B cell (primary cell): ENCODE measurements around the gene RPL13. TPM values are rescaled to one million over a fixed set of nuclear protein-coding genes. Genes with fewer than 3 reads are reported as not detected.

Source experiments
- ATAC-seq: fragments of 200-7000 bp; cut with Tn5 transposase; one replicate; pipeline ENCODE4 v1.10.0; 2021; ENCODE audit warnings: low read depth, mild to moderate bottlenecking, moderate number of reproducible peaks, moderate library complexity
- CTCF ChIA-PET: fragments of 350-600 bp; sonication (Branson Sonifier 250); formaldehyde crosslinking; loops from one replicate; lab custom pipeline; 2021; ENCODE audit warnings: antibody characterized with exemption, inconsistent platforms; lab: Charles Lee
- POLR2A ChIA-PET: fragments of 350-600 bp; sonication (Branson Sonifier 250); formaldehyde crosslinking; loops from one replicate; lab custom pipeline; 2021; ENCODE audit warnings: antibody characterized with exemption; lab: Charles Lee
- DNase-seq: peaks from one replicate; pipeline ENCODE4 v3.0.0; 2013
- H2AFZ ChIP-seq: 2 replicates; pipeline ENCODE4 v1.6.1; 2012; ENCODE audit warnings: mild to moderate bottlenecking, low read depth, low read length; ENCODE audit not compliant: insufficient read depth, poor library complexity, severe bottlenecking
- H3K27ac ChIP-seq, 2 donors: 1 replicate in 1 of 2; 2 replicates in 1 of 2; pipeline ENCODE4 v1.5.1; 2012 to 2013; ENCODE audit warnings: low read length in 2 of 2, mild to moderate bottlenecking in 2 of 2, moderate library complexity in 1 of 2
- H3K27me3 ChIP-seq, 4 experiments: fragments of 200-600 bp in 1 of 4; sonication (generic) in 1 of 4; replicated peaks in 1 of 4; 1 replicate in 2 of 4; 2 replicates in 2 of 4; pipeline versions ENCODE4 v1.6.1 to v1.7.0; 2013 to 2016; ENCODE audit warnings: low read length in 3 of 4, mild to moderate bottlenecking in 2 of 4, mixed read lengths in 1 of 4, moderate library complexity in 1 of 4; ENCODE audit not compliant: insufficient read depth in 4 of 4, control insufficient read depth in 3 of 4; ENCODE audit errors: control extremely low read depth in 1 of 4
- H3K36me3 ChIP-seq, 2 experiments: replicated peaks in 1 of 2; 1 replicate in 1 of 2; 2 replicates in 1 of 2; pipeline versions ENCODE4 v1.6.1 to v1.7.1; 2013; ENCODE audit warnings: low read length in 1 of 2; ENCODE audit not compliant: insufficient read depth in 2 of 2, control insufficient read depth in 1 of 2; ENCODE audit errors: control extremely low read depth in 1 of 2, extremely low read depth in 1 of 2
- H3K4me1 ChIP-seq, 2 donors: fragments of 200-600 bp in 1 of 2; sonication (generic) in 1 of 2; 1 replicate in 1 of 2; 2 replicates in 1 of 2; pipeline versions ENCODE4 v1.5.1 to v1.6.1; 2013 to 2017; ENCODE audit warnings: low read length in 2 of 2; ENCODE audit not compliant: control insufficient read depth in 2 of 2, insufficient read depth in 2 of 2
- H3K4me2 ChIP-seq: replicated peaks from 2 replicates; pipeline ENCODE3; 2012; ENCODE audit warnings: mild to moderate bottlenecking, low read depth, low read length; ENCODE audit not compliant: poor library complexity, severe bottlenecking
- H3K4me3 ChIP-seq, 5 experiments: fragments of 200-600 bp in 1 of 5; sonication (generic) in 1 of 5; 1 replicate in 3 of 5; 2 replicates in 2 of 5; pipeline versions ENCODE4 v1.5.1 to v1.7.0; 2011 to 2016; ENCODE audit warnings: low read length in 4 of 5, mild to moderate bottlenecking in 4 of 5, low read depth in 2 of 5, control low read depth in 1 of 5, moderate library complexity in 1 of 5; ENCODE audit not compliant: insufficient read depth in 1 of 5; ENCODE audit errors: control extremely low read depth in 1 of 5, extremely low read depth in 1 of 5
- H3K79me2 ChIP-seq: fragments of 200-600 bp; sonication (generic); one replicate; pipeline ENCODE4 v1.6.0; 2016; ENCODE audit warnings: low read length; ENCODE audit not compliant: control insufficient read depth, insufficient read depth
- H3K9ac ChIP-seq: fragments of 200-600 bp; sonication (generic); 2 replicates; pipeline ENCODE4 v1.6.1; 2017; ENCODE audit warnings: mild to moderate bottlenecking, low read length, moderate library complexity
- H3K9me3 ChIP-seq, 3 donors: one replicate each; pipeline versions ENCODE4 v1.6.1 to v1.7.1; 2013; ENCODE audit warnings: low read length in 2 of 3; ENCODE audit not compliant: control insufficient read depth in 2 of 3, insufficient read depth in 1 of 3; ENCODE audit errors: control extremely low read depth in 1 of 3
- H4K20me1 ChIP-seq: 2 replicates; pipeline ENCODE4 v1.6.0; 2012; ENCODE audit warnings: mild to moderate bottlenecking, low read length; ENCODE audit not compliant: insufficient read depth, control insufficient read depth, poor library complexity, severe bottlenecking
- H3K27ac Mint-ChIP-seq: one replicate; pipeline ENCODE4 v1.8.0; 2021; ENCODE audit warnings: mixed read lengths
- H3K27me3 Mint-ChIP-seq: one replicate; pipeline ENCODE4 v1.8.0; 2021; ENCODE audit warnings: mixed read lengths
- H3K4me1 Mint-ChIP-seq: one replicate; pipeline ENCODE4 v1.8.0; 2021; ENCODE audit warnings: mixed read lengths
- H3K4me3 Mint-ChIP-seq: one replicate; pipeline ENCODE4 v1.8.0; 2021; ENCODE audit warnings: mixed read lengths
- H3K9me3 Mint-ChIP-seq: one replicate; pipeline ENCODE4 v1.8.0; 2022; ENCODE audit warnings: mixed read lengths; ENCODE audit not compliant: insufficient read depth
- EZH2 ChIP-seq: IDR thresholded peaks from 2 replicates; pipeline ENCODE4 v1.6.1; 2012; ENCODE audit warnings: borderline replicate concordance, low read depth, mild to moderate bottlenecking, moderate library complexity, low read length; ENCODE audit not compliant: insufficient read depth, poor library complexity, severe bottlenecking
- WGBS: methylation state at CpG from one replicate; pipeline ENCODE4 v1.1.5; 2013; ENCODE audit warnings: missing lambda C conversion rate; ENCODE audit not compliant: insufficient coverage; 5-methylcytosine and 5-hydroxymethylcytosine counted together
- intact Hi-C: fragments of 100-400 bp; cut with micrococcal nuclease; formaldehyde crosslinking; loops from one replicate; pipeline ENCODE4 v1.10.0; 2022
- polyA plus RNA-seq: library from polyadenylated mRNA; depleted of rRNA; stranded (reverse); fragments of >200 nt; gene quantifications from 2 replicates; pipeline ENCODE4 v1.2.3, GENCODE V29; 2012
- total RNA-seq, 2 donors: library from RNA; stranded (reverse); fragments of 120-200 nt in 1 of 2; gene quantifications; 1 replicate in 1 of 2; 2 replicates in 1 of 2; pipeline versions ENCODE4 v1.2.3 to v1.2.4, GENCODE V29; 2013 to 2022
- TF ChIP-seq, protein P1 (sequence below): fragments of 200-600 bp; IDR thresholded peaks from one replicate; pipeline ENCODE4 v1.8.0; 2022; ENCODE audit warnings: antibody characterized with exemption, mild to moderate bottlenecking

RPL13 gene
- total and polyA plus RNA-seq, 2 donors (not counting 1 experiment from before 2014, with no cell fraction given), result 3,184 to 11,676 TPM

- H3K36me3 ChIP-seq, result peaks cover 2 to 27% of the 10 kb centered on the region in 2 experiments
- TF ChIP-seq EZH2, result no peak
- TF ChIP-seq, protein P1, sequence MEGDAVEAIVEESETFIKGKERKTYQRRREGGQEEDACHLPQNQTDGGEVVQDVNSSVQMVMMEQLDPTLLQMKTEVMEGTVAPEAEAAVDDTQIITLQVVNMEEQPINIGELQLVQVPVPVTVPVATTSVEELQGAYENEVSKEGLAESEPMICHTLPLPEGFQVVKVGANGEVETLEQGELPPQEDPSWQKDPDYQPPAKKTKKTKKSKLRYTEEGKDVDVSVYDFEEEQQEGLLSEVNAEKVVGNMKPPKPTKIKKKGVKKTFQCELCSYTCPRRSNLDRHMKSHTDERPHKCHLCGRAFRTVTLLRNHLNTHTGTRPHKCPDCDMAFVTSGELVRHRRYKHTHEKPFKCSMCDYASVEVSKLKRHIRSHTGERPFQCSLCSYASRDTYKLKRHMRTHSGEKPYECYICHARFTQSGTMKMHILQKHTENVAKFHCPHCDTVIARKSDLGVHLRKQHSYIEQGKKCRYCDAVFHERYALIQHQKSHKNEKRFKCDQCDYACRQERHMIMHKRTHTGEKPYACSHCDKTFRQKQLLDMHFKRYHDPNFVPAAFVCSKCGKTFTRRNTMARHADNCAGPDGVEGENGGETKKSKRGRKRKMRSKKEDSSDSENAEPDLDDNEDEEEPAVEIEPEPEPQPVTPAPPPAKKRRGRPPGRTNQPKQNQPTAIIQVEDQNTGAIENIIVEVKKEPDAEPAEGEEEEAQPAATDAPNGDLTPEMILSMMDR, result peak; percentile 20
- H3K9me3 ChIP-seq, result no peaks in the 10 kb centered on the region
- ChIA-PET CTCF (interaction anchor here (0.7 to 2.7 kb wide), 14 partner anchors 9 to 815 kb away, joined by 3 to 9 read pairs (median 4); partner anchors contain the start of genes SPG7 and ZNF778), POLR2A (no interaction called here)
- H3K4me2 ChIP-seq, result no peak overlapping the region
- DNase-seq, result no peak
- H3K27me3 ChIP-seq, result no peaks in the 10 kb centered on the region
- WGBS, result 91% methylated on average over 15 of the region's 19 CpGs
- no peak overlapping the region for H3K9ac ChIP-seq
- peaks cover 24% of the 10 kb centered on the region for H4K20me1 ChIP-seq
- Mint-ChIP-seq H3K4me3 (peak overlapping the region; percentile 73), H3K27me3 (no peaks in the 10 kb centered on the region), H3K4me1 (peaks cover 19% of the 10 kb centered on the region), H3K27ac (peak overlapping the region; percentile 69), H3K9me3 (no peaks in the 10 kb centered on the region)
- intact Hi-C loops, result no loop called here
- H3K4me1 ChIP-seq, result peaks cover 19 to 24% of the 10 kb centered on the region in 2 donors
- H2AFZ ChIP-seq, result no peak overlapping the region
- no peak for ATAC-seq
- no peak overlapping the region for H3K4me3 ChIP-seq
- H3K79me2 ChIP-seq, result peaks cover 28% of the 10 kb centered on the region
- H3K27ac ChIP-seq, result no peak overlapping the region
Measured at GRCh38 chr16:89557690-89558490, 2.6 kb upstream of the RPL13 start.
